ENCODE measurements around the gene CCDC187. TPM values are rescaled to one million over a fixed set of nuclear protein-coding genes. Genes with fewer than 3 reads are reported as not detected.

CCDC187 gene
- total and polyA plus RNA-seq, 10 donors, result 0.03 to 0.20 (median 0.11) TPM; not detected in 2

DNA sequence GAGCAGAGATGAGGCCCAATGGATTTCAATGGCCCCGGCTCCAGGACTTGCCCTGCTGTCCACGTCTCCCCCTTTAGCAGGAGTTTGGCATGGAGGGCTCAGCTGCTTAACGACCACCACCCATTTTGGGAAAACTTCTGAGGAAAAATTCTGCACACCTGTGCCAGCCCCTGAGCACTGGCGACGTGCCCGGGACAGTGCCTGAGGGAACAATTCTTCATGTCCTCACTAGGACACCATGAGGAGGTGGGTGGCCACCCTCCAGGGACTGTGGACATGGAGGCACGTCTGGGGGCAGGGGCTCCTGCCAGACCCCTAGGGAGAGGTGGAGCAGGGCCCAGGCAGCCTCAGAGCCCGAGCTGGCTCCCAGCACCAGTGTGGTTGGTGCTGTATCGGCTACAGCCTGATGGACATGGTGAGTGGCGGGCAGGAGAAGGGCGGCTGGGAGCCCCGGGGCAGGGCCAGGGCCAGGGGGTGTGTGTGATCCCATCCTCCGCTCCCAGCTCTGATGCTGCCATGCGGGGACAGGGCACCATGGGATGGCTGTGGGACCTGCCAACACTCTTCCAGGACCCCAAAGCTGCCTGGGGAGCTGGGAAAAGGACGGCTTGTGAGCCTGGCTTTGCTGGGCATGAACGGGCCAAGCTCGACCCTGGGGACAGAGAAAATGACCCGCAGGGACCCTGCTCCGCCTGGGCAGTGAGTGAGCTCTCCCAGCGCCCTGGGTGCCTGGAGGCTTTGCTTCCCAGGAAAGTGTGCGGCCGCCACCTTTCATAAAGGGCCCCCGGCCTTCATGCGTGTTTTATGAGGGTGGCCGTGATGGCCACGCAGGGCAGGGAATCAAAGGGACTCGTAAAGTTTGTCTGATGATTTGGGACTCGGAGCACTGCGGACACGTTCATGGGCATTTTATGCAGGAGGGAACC lies 54.7 kb downstream of the CCDC187 start:
- TF ChIP-seq POLR2AphosphoS5 (IDR thresholded peaks at IDR 0.05) (no peak), CTCF (IDR thresholded peaks at IDR 0.05 in 8 of 11, conservative IDR thresholded peaks at IDR 0.05 in 3 of 11) (no peak), POLR2A (IDR thresholded peaks at IDR 0.05) (no peak)
- H3K27ac ChIP-seq, result no peak overlapping the region
- H3K27me3 ChIP-seq (replicated peaks in 1 of 7), result peaks cover 0 to under 1% (median 0%) of the 10 kb centered on the region in 7 donors
- H3K4me3 ChIP-seq, result no peak overlapping the region
- DNase-seq, result no peak
- H3K4me1 ChIP-seq, result peaks cover 7 to 24% (median 16%) of the 10 kb centered on the region in 6 donors
- intact Hi-C loops (cut with DNase I; ENCODE audit: low total_unique reads), result no loop called here
- no peaks in the 10 kb centered on the region for H3K9me3 ChIP-seq
- H3K36me3 ChIP-seq, result no peaks in the 10 kb centered on the region
- WGBS, 5 donors, result 85 to 91% (median 90%) methylated on average over 20 to 30 of the region's 30 CpGs

- Histone ChIP-seq H3K36me3 (no peaks in the 10 kb centered on the region), H3K4me1 (peaks cover 17 to 36% (median 27%) of the 10 kb centered on the region in 6 donors), H3K27ac (no peak overlapping the region), H3K4me3 (no peak overlapping the region), H3K27me3 (replicated peaks in 1 of 7) (no peaks in the 10 kb centered on the region), H3K9me3 (no peaks in the 10 kb centered on the region)
- no peak for DNase-seq
- TF ChIP-seq CTCF (IDR thresholded peaks at IDR 0.05 in 8 of 11, conservative IDR thresholded peaks at IDR 0.05 in 3 of 11) (no peak), POLR2A (IDR thresholded peaks at IDR 0.05) (no peak), POLR2AphosphoS5 (IDR thresholded peaks at IDR 0.05) (no peak)
- intact Hi-C loops (cut with DNase I; ENCODE audit: low total_unique reads), result no loop called here
- 89 to 95% (median 91%) methylated on average over 24 of the region's 24 CpGs for WGBS, 5 donors
These were observed 55.8 kb downstream of the CCDC187 start for GRCh38 chr9:136247947-136248637.

GRCh38 chr9:136247551-136247916 lies 56.4 kb downstream of the CCDC187 start:
- Histone ChIP-seq H3K27me3 (replicated peaks in 1 of 7) (no peaks in the 10 kb centered on the region), H3K36me3 (no peaks in the 10 kb centered on the region), H3K4me1 (peaks cover 18 to 41% (median 33%) of the 10 kb centered on the region in 6 donors), H3K27ac (no peak overlapping the region), H3K4me3 (no peak overlapping the region), H3K9me3 (no peaks in the 10 kb centered on the region)
- intact Hi-C loops (cut with DNase I; ENCODE audit: low total_unique reads), result no loop called here
- TF ChIP-seq CTCF (IDR thresholded peaks at IDR 0.05 in 8 of 11, conservative IDR thresholded peaks at IDR 0.05 in 3 of 11) (no peak), POLR2AphosphoS5 (IDR thresholded peaks at IDR 0.05) (no peak), POLR2A (IDR thresholded peaks at IDR 0.05) (no peak)
- 68 to 82% (median 77%) methylated on average over 6 to 9 of the region's 9 CpGs for WGBS, 5 donors
- DNase-seq, result no peak

Data from spleen (tissue), 11 donors.